ENCODE data around the gene MDH2.
"Not testable (repeated sequence)": the region's sequence is repeated elsewhere in the genome, so short reads cannot be mapped to it uniquely, and the experiment has no call there.

The MDH2 gene

GRCh38 chr7:76047811-76048667, at the start of gene MDH2, which contains the start of gene STYXL1:
Gene MDH2, plus strand, starts transcription at chr7:76048106. Its CDS starts 55 bp downstream, at chr7:76048161.
Gene STYXL1, minus strand, starts transcription at chr7:76048000. Its CDS starts 17,477 bp downstream, at chr7:76030523.
- peak in 55 of 56 donors; percentile 51 to 96 (median 87) for DNase-seq

GRCh38 chr7:76000566-76000965, 47.3 kb upstream of the MDH2 start:
- no peak for DNase-seq

DNA sequence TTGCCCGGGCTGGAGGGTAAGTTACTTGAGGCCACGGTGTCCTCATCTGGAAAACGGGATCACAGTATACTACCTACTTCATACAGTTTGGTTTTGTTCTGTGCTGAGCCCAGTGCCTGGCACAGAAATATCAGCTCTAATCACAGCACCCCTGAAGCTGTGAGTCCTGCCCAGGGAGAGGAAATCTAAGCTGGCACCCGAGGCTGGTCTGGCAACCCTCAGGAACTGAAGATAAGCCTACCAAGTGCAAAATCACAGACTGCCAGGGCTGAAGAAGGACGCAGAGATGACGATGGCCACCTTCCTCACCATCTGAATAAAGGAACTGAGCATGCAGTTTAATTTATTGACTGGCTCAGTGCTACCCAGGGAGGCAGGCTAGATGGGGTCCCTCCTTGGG, 45.8 kb upstream of the MDH2 start:
- DNase-seq: no peak

GRCh38 chr7:76002822-76003221, 45.1 kb upstream of the MDH2 start:
- no peak for DNase-seq

DNA sequence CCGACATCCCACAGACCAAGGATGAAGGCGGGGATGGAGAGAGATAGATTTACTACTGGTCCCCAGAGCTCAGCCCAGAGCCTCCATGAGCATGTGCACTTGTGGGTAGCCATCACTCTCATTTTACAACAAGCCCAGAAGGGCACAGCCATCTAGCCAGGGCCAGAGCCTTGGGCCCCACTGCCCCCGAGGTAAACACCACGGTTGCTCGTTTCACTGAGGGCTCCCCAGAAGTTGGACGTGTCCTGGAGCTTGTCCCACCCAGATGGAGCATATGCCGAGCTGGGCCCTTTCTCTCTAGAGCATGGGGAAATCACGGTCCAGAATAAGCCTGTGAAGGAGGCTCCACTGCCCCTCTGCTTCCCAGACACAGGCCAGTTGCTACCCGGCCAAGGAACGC, 44.6 kb upstream of the MDH2 start:
- no peak for DNase-seq

GRCh38 chr7:76005004-76005403, 42.9 kb upstream of the MDH2 start:
- DNase-seq: not testable (repeated sequence)

GRCh38 chr7:76008156-76008687, 39.7 kb upstream of the MDH2 start:
- DNase-seq: no peak

DNA sequence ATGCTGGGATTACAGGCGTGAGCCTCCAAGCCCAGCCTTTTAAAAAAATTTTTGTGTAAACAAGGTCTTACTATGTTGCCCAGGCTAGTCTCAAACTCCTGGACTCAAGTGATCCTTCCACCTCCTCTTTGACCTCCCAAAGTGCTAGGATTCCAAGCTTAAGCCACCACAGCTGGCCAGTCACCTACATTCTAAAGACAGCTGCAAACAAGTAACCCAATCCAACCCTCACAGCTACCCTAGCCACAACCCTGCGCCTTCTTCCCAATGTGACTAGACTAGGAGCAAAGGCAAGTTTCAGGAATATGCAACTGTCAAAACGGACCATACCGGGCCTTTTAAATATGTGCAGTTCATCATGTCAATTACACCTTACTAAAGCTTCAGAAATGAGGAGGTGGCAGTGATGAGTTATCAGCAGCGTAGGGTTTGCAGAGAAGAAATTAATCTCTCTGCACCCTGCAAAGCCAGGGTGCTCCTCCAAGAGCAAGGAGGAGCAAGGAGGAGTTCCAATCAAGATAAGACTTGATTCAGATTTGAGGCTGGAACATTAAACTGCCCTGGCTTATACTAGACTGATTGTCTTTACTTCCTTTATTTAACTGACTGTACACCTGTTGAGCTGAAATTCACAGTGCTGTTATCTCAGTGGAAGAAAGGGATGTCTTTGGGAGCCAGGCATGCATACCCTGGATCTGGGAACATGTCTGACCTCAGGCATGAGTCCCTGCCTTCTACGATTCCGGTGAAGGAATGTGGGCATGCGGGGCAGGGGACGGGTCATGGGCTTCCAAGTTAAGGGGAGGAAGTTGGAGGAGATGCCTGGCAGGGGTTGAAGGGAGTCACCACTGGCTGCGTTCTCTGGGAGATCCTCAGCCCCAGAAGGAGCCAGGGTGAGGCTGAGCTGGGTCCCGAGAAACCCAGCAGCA, 38.0 kb upstream of the MDH2 start:
- DNase-seq: peak in 6 of 56 donors; percentile 9 to 38 (median 32)

DNA sequence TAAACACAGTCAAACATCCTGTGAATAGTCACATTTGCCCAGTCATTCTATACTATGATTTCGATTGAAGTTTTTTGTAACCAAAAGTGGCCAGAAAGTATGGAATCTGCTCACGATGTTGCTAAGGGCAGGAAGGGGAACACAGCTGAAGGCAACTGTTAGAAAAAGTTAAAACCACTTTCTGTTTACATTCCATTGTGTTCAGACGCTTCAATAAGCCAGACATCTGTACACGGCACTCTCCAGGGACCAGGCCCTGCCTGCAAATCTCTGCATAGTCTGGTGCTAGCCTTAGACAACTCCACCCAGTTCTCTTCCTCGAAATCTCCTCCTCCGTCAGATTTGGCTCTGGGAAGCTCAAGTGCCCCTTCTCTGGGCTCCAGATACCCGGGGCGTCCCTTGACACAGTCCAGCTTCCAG, 36.5 kb upstream of the MDH2 start:
- no peak for DNase-seq

DNA sequence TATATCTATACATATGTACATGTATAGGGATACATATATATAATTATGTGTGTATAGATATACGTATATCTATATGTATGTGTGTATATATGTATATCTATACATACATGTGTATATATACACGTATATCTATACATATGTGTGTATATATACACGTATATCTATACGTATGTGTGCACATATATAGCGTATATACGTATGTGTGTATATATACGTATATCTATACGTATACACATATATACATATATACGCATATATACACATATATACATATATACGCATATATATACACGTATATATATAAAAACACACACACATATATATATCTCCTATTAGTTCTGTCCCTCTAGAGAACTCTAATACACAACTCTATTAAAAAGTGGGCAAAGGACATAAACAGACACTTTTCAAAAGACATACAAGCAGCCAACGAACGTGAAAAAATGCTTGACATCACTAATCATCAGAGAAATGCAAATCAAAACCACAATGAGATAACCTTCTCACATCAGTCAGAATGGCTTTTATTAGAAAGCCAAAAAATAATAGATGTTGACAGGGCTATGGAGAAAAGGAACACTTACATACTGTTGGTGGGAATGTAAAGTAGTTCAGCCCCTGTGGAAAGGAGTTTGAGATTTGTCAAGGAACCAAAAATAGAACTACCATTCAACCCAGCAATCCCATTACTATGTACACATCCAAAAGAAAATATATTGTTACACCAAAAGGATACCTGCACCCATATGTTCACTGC, 31.5 kb upstream of the MDH2 start:
- DNase-seq: no peak

- DNase-seq: not testable (repeated sequence)
Measured at GRCh38 chr7:76018520-76018919, 29.4 kb upstream of the MDH2 start.

GRCh38 chr7:76020031-76020714, 27.7 kb upstream of the MDH2 start:
- peak in 45 of 56 donors; percentile 4 to 80 (median 28) for DNase-seq

- no peak for DNase-seq
Measured at GRCh38 chr7:76022026-76022780, 25.7 kb upstream of the MDH2 start.

DNA sequence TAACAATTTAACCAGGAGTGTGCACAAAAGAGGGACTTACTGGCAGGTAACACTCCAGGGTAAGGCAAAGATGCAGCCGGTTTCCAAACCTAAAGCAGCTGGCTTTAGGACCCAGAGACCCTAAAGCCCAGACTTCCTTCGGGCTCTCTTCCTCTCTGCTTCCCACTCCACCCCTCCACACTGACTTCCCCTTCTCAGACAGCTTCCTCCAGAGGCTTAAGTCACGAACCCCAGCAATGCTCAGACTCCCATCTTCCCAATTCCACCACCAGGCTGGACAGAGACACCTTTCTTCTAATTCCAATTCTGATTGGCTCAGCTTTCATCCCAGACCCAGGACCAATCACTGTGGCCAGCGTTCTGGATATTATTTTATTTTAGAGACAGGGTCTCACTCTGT, 24.9 kb upstream of the MDH2 start:
- peak in 11 of 56 donors; percentile 2 to 43 (median 5) for DNase-seq

- DNase-seq: not testable (repeated sequence)
Measured at GRCh38 chr7:76029682-76030081, 18.2 kb upstream of the MDH2 start.

GRCh38 chr7:76031964-76032363, 15.9 kb upstream of the MDH2 start:
- no peak for DNase-seq

DNA sequence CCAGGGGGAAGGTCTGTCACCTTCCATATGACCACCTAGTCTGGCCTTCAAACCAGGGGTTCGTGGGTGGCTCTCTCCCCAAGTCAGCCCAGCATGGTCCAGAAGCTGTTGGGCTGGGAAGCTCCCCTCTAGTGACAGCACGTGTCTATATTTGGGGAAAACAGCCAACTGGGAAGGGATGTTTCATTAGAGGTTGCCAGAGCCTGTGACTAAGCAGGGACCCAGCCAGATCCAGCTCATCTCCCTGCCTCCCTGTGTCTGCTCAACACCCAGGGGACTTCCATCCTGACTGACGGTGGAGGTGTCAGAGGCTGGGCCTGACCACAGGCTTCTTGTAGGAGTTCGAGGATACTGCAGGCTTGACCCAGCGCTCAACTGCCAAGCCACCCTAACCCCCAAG, 10.6 kb upstream of the MDH2 start:
- DNase-seq: no peak

DNA sequence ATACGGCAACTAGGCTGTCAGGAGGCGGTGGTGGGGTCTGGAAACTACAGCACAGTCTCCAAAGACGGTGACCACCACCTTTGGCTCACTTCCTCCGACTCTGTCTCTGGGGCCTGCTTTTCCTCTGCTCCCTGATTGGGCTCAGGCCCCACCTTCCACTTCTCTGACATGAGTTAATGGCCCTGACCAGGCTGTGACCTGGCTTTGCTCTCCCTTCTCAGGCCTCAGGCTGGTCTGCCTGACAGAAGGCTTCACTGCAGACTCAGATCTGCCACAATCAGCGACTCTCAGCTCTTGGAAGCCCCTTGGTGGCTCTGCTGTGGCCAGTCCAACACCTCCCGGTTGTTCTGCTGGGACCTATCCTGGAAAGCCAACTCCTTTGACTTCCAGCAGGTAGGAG, 7.8 kb upstream of the MDH2 start:
- DNase-seq: no peak

DNA sequence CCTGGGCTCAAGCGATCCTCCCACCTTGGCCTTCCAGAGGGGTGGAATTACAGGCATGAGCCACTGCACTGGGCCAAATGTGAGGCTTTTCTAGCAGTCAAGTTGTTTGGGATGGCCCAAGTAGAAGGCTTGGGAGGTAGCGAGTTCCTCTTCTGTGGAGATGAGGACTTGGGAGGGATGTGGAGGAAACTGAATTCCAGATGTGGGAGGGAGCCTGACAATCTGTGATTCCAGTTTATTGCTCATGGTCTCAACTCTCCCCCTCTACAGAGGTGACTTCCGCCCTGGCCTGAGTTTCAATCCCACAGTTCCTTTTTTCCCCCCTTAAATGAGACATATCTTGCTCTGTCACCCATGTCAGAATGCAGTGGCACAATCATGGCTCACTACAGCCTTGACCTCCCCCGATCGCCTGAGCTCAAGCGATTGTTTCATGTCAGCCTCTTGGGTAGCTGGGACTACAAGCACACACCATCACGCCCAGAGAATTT, 3.5 kb upstream of the MDH2 start:
- no peak for DNase-seq

Data from nucleus accumbens (tissue), 56 donors.